Karpas-422 (cell line): ENCODE results near the gene MLPH. TPM values are rescaled to one million over a fixed set of nuclear protein-coding genes. Genes with fewer than 3 reads are reported as not detected.

Experiments
- DNase-seq: peaks from one replicate; pipeline ENCODE4 v3.0.0-alpha.2; 2015
- H2AFZ ChIP-seq: fragments of 200-600 bp; sonication (generic); 2 replicates; pipeline ENCODE4 v1.6.1; 2014; ENCODE audit warnings: antibody characterized with exemption, low read length, mixed read lengths
- H3K27ac ChIP-seq: fragments of 200-600 bp; sonication (generic); 2 replicates; pipeline ENCODE4 v1.5.1; 2014; ENCODE audit warnings: mild to moderate bottlenecking, low read length, moderate library complexity
- H3K27me3 ChIP-seq: fragments of 200-600 bp; sonication (generic); 2 replicates; pipeline ENCODE4 v1.6.1; 2014; ENCODE audit warnings: low read length, mixed read lengths
- H3K36me3 ChIP-seq: fragments of 200-600 bp; sonication (generic); 2 replicates; pipeline ENCODE4 v1.6.1; 2014; ENCODE audit warnings: low read length, mixed read lengths; ENCODE audit not compliant: insufficient read depth
- H3K4me1 ChIP-seq: fragments of 200-600 bp; sonication (generic); 2 replicates; pipeline ENCODE4 v1.6.1; 2014; ENCODE audit warnings: mild to moderate bottlenecking, low read length, mixed read lengths
- H3K4me2 ChIP-seq: fragments of 200-600 bp; sonication (generic); 2 replicates; pipeline ENCODE4 v1.6.1; 2014; ENCODE audit warnings: low read length, low read depth, mild to moderate bottlenecking; ENCODE audit not compliant: poor library complexity, severe bottlenecking
- H3K4me3 ChIP-seq: fragments of 200-600 bp; sonication (generic); 2 replicates; pipeline ENCODE4 v1.5.1; 2014; ENCODE audit warnings: mild to moderate bottlenecking, antibody characterized with exemption, low read length, mixed read lengths
- H3K79me2 ChIP-seq: fragments of 200-600 bp; sonication (generic); 2 replicates; pipeline ENCODE4 v1.6.1; 2014; ENCODE audit warnings: mild to moderate bottlenecking, low read length, mixed read lengths
- H3K9ac ChIP-seq: fragments of 200-600 bp; sonication (generic); 2 replicates; pipeline ENCODE4 v1.6.0; 2014; ENCODE audit warnings: low read length
- H3K9me2 ChIP-seq: fragments of 200-600 bp; sonication (generic), shearing (Covaris generic); replicated peaks from 2 replicates; pipeline ENCODE4 v1.6.0; 2014; ENCODE audit warnings: mild to moderate bottlenecking, low read length, moderate library complexity; ENCODE audit not compliant: insufficient read depth
- H3K9me3 ChIP-seq: fragments of 300-700, 200-600 bp; sonication (generic); 2 replicates; pipeline ENCODE4 v1.6.1; 2014; ENCODE audit warnings: low read length, mixed read lengths
- H4K20me1 ChIP-seq: fragments of 200-600 bp; sonication (generic); 2 replicates; pipeline ENCODE4 v1.6.1; 2014; ENCODE audit warnings: mild to moderate bottlenecking, antibody characterized with exemption, low read length, low read depth; ENCODE audit not compliant: insufficient read depth
- total RNA-seq: library from RNA; depleted of rRNA; stranded (reverse); fragments of >200 nt; shearing (Covaris generic); gene quantifications from 2 replicates; pipeline ENCODE4 v1.2.3, GENCODE V29; 2014; ENCODE audit warnings: low replicate concordance

MLPH gene
- total RNA-seq, 1 experiment from 2014 or later, result not detected

GRCh38 chr2:237500681-237501424 lies 13.8 kb downstream of the MLPH start:
- Histone ChIP-seq H3K36me3 (no peaks in the 10 kb centered on the region), H3K9me2 (no peaks in the 10 kb centered on the region), H4K20me1 (no peaks in the 10 kb centered on the region), H2AFZ (no peak overlapping the region), H3K27ac (no peak overlapping the region), H3K9me3 (no peaks in the 10 kb centered on the region), H3K9ac (no peak overlapping the region), H3K27me3 (no peaks in the 10 kb centered on the region), H3K4me1 (no peaks in the 10 kb centered on the region), H3K4me3 (no peak overlapping the region), H3K4me2 (no peak overlapping the region), H3K79me2 (no peaks in the 10 kb centered on the region)
- DNase-seq, result no peak

- Histone ChIP-seq H3K27me3 (no peaks in the 10 kb centered on the region), H3K9me3 (no peaks in the 10 kb centered on the region), H3K4me3 (no peak overlapping the region), H3K79me2 (no peaks in the 10 kb centered on the region), H2AFZ (no peak overlapping the region), H4K20me1 (no peaks in the 10 kb centered on the region), H3K9ac (no peak overlapping the region), H3K9me2 (no peaks in the 10 kb centered on the region), H3K27ac (no peak overlapping the region), H3K4me2 (no peak overlapping the region), H3K36me3 (no peaks in the 10 kb centered on the region), H3K4me1 (no peaks in the 10 kb centered on the region)
- no peak for DNase-seq
Observed at GRCh38 chr2:237501892-237502513, 15.0 kb downstream of the MLPH start.

GRCh38 chr2:237503201-237503600 lies 16.1 kb downstream of the MLPH start:
- Histone ChIP-seq H3K4me1 (no peaks in the 10 kb centered on the region), H3K9me2 (no peaks in the 10 kb centered on the region), H3K4me2 (no peak overlapping the region), H3K27ac (no peak overlapping the region), H3K9me3 (no peaks in the 10 kb centered on the region), H3K36me3 (no peaks in the 10 kb centered on the region), H3K27me3 (no peaks in the 10 kb centered on the region), H4K20me1 (no peaks in the 10 kb centered on the region), H3K9ac (no peak overlapping the region), H2AFZ (no peak overlapping the region), H3K79me2 (no peaks in the 10 kb centered on the region), H3K4me3 (no peak overlapping the region)
- DNase-seq, result no peak

- no peak overlapping the region for H3K27ac ChIP-seq
- H3K9ac ChIP-seq, result no peak overlapping the region
Observed at GRCh38 chr2:237505188-237505939, 18.3 kb downstream of the MLPH start.

GRCh38 chr2:237507512-237507911 lies 20.5 kb downstream of the MLPH start:
- Histone ChIP-seq H3K9me3 (no peaks in the 10 kb centered on the region), H3K27ac (no peak overlapping the region), H3K9me2 (no peaks in the 10 kb centered on the region), H2AFZ (no peak overlapping the region), H3K79me2 (no peaks in the 10 kb centered on the region), H3K9ac (no peak overlapping the region), H3K36me3 (no peaks in the 10 kb centered on the region), H3K4me2 (no peak overlapping the region), H3K4me1 (no peaks in the 10 kb centered on the region), H3K27me3 (no peaks in the 10 kb centered on the region), H4K20me1 (no peaks in the 10 kb centered on the region), H3K4me3 (no peak overlapping the region)
- DNase-seq, result no peak

More at GRCh38 chr2:237505188-237505939, 18.3 kb downstream of the MLPH start:
- Histone ChIP-seq H2AFZ (no peak overlapping the region), H3K27me3 (no peaks in the 10 kb centered on the region), H3K9me3 (no peaks in the 10 kb centered on the region), H3K79me2 (no peaks in the 10 kb centered on the region), H3K36me3 (no peaks in the 10 kb centered on the region), H3K9me2 (no peaks in the 10 kb centered on the region), H3K4me2 (no peak overlapping the region), H3K4me3 (no peak overlapping the region), H4K20me1 (no peaks in the 10 kb centered on the region), H3K4me1 (no peaks in the 10 kb centered on the region)
- no peak for DNase-seq

GRCh38 chr2:237508361-237508760 lies 21.3 kb downstream of the MLPH start:
- H3K9me3 ChIP-seq, result no peaks in the 10 kb centered on the region
- no peaks in the 10 kb centered on the region for H3K4me1 ChIP-seq
- no peak overlapping the region for H3K9ac ChIP-seq
- H3K36me3 ChIP-seq, result no peaks in the 10 kb centered on the region
- no peaks in the 10 kb centered on the region for H3K79me2 ChIP-seq
- no peaks in the 10 kb centered on the region for H3K9me2 ChIP-seq
- no peak overlapping the region for H3K4me3 ChIP-seq
- no peak overlapping the region for H3K4me2 ChIP-seq
- no peak for DNase-seq
- no peak overlapping the region for H3K27ac ChIP-seq
- no peaks in the 10 kb centered on the region for H3K27me3 ChIP-seq
- no peak overlapping the region for H2AFZ ChIP-seq
- no peaks in the 10 kb centered on the region for H4K20me1 ChIP-seq

- no peaks in the 10 kb centered on the region for H3K9me3 ChIP-seq
- no peaks in the 10 kb centered on the region for H3K36me3 ChIP-seq
- H3K9ac ChIP-seq, result no peak overlapping the region
- no peak overlapping the region for H3K4me2 ChIP-seq
- H3K4me1 ChIP-seq, result no peaks in the 10 kb centered on the region
- no peak overlapping the region for H3K4me3 ChIP-seq
- no peak for DNase-seq
- no peak overlapping the region for H3K27ac ChIP-seq
- no peaks in the 10 kb centered on the region for H3K27me3 ChIP-seq
- H3K79me2 ChIP-seq, result no peaks in the 10 kb centered on the region
- H2AFZ ChIP-seq, result no peak overlapping the region
- H3K9me2 ChIP-seq, result no peaks in the 10 kb centered on the region
- H4K20me1 ChIP-seq, result no peaks in the 10 kb centered on the region
Observed at GRCh38 chr2:237509151-237509550, 22.1 kb downstream of the MLPH start.

GRCh38 chr2:237509905-237510304 lies 22.9 kb downstream of the MLPH start:
- Histone ChIP-seq H3K27me3 (no peaks in the 10 kb centered on the region), H3K36me3 (no peaks in the 10 kb centered on the region), H3K9me2 (no peaks in the 10 kb centered on the region), H4K20me1 (no peaks in the 10 kb centered on the region), H3K9me3 (no peaks in the 10 kb centered on the region), H3K4me3 (no peak overlapping the region), H3K27ac (no peak overlapping the region), H3K79me2 (no peaks in the 10 kb centered on the region), H3K4me1 (no peaks in the 10 kb centered on the region), H3K4me2 (no peak overlapping the region), H3K9ac (no peak overlapping the region), H2AFZ (no peak overlapping the region)
- no peak for DNase-seq
